Heart left ventricle (tissue), 16 donors: Measurements from ENCODE around the gene LCLAT1. TPM values are rescaled to one million over a fixed set of nuclear protein-coding genes. Genes with fewer than 3 reads are reported as not detected.

ENCODE experiments used
- ATAC-seq, 4 donors: fragments of 200-7000 bp; cut with Tn5 transposase; one replicate each; pipeline ENCODE4 v1.9.1; 2020 to 2022; ENCODE audit warnings: moderate library complexity in 4 of 4, mild to moderate bottlenecking in 3 of 4, moderate number of reproducible peaks in 1 of 4
- DNase-seq, 5 donors: peaks; one replicate each; pipeline ENCODE4 v3.0.0-alpha.2; 2020
- H3K27ac ChIP-seq, 12 donors: fragments of 200-600 bp; sonication (generic) in 4 of 12; one replicate each; pipeline versions ENCODE4 v1.5.0 to v1.8.0; 2016 to 2022; ENCODE audit warnings: mild to moderate bottlenecking in 2 of 12
- H3K27me3 ChIP-seq, 9 donors: fragments of 200-600 bp; sonication (generic) in 2 of 9; one replicate each; pipeline versions ENCODE4 v1.5.1 to v1.8.0; 2016 to 2022; ENCODE audit warnings: mild to moderate bottlenecking in 3 of 9
- H3K36me3 ChIP-seq, 9 donors: fragments of 200-600 bp; sonication (generic) in 2 of 9; one replicate each; pipeline versions ENCODE4 v1.5.0 to v1.8.0; 2018 to 2022; ENCODE audit warnings: mild to moderate bottlenecking in 2 of 9
- H3K4me1 ChIP-seq, 12 donors: fragments of 200-600 bp; sonication (generic) in 4 of 12; one replicate each; pipeline versions ENCODE4 v1.5.0 to v1.8.0; 2016 to 2022; ENCODE audit warnings: mild to moderate bottlenecking in 3 of 12
- H3K4me3 ChIP-seq, 12 donors: fragments of 200-600 bp; sonication (generic) in 4 of 12; one replicate each; pipeline versions ENCODE4 v1.5.0 to v1.8.0; 2017 to 2022; ENCODE audit warnings: mild to moderate bottlenecking in 9 of 12, moderate library complexity in 4 of 12
- H3K9me3 ChIP-seq, 12 donors: fragments of 200-600 bp; sonication (generic) in 4 of 12; one replicate each; pipeline versions ENCODE4 v1.5.0 to v1.8.0; 2016 to 2022; ENCODE audit warnings: mild to moderate bottlenecking in 1 of 12
- POLR2A ChIP-seq, 2 donors: fragments of 450-650 bp; IDR thresholded peaks; one replicate each; pipeline ENCODE4 v1.6.1; 2017; ENCODE audit warnings: antibody characterized with exemption in 2 of 2, mild to moderate bottlenecking in 2 of 2, moderate library complexity in 2 of 2
- WGBS, 4 donors: extraction: QIAGEN DNeasy Blood & Tissue Kit in 2 of 4; methylation state at CpG; one replicate each; pipeline versions ENCODE4 v1.1.5 to v1.1.7; 2013 to 2018; 5-methylcytosine and 5-hydroxymethylcytosine counted together
- intact Hi-C, 10 donors: fragments of 100-400 bp; cut with DNase I; formaldehyde crosslinking; loops; one replicate each; pipeline versions ENCODE4 v1.11.1 to v1.14.2; 2022
- polyA plus RNA-seq, 2 donors: library from polyadenylated mRNA; stranded (reverse); fragments of 200-250 nt; gene quantifications; one replicate each; pipeline ENCODE4 v1.2.3, GENCODE V29; 2013
- total RNA-seq, 9 donors: library from RNA; depleted of rRNA in 2 of 9; stranded (reverse); fragments of >200 nt in 2 of 9; fragmentation: NEBNext Ultra II Directional in 3 of 9; extraction: Animal tissue kit (Norgen Biotek cat#: 25700) in 3 of 9; gene quantifications; one replicate each; pipeline versions ENCODE4 v1.1.0 to v1.2.4, GENCODE V29; 2016 to 2023
- TF ChIP-seq, protein P1 (sequence below), 12 donors: fragments of 200-600 bp; sonication (generic) in 4 of 12; IDR thresholded peaks; one replicate each; pipeline versions ENCODE4 v1.5.0 to v1.8.0; 2018 to 2022; ENCODE audit warnings: antibody characterized with exemption in 12 of 12, mild to moderate bottlenecking in 5 of 12
- donor health status: ischemic (EF 13 %, LVEDD 7.1; RV severe dilation, severe dysfunction).
- donor health status: healthy with polysubstance abuse.
- donor health status: DM: no; HTN: yes; CAD: no.
- donor health status: DM: no; HTN: no; CAD: no.
- donor health status: ischemic (EF 25% LVEDD 6.9; RV normal size, moderate dysfunction).
- donor health status: ischemic (EF 25% LVEDD 5.7; RV mildly dilated, moderate dysfunction).
- donor health status: healthy.
- donor health status: DM: yes; HTN: yes; CAD: no.
- donor health status: ischemic (EF 35%, LVEDD 5.7; RV mildly dilated, moderate dysfunction).
- donor health status: nonischemic (EF 11% LVEDD 7.7; RV severe dilation, severe dysfunction).
- donor health status: DM: yes; HTN: yes; CAD: no.
- donor health status: PGD.
- donor health status: ischemic (EF 29% LVEDD 5.4; RV normal size, mild dysfunction).
- donor health status: nonischemic (EF 23%, LVEDD 6.1; RV moderate dilation, normal function).

LCLAT1 gene
- total and polyA plus RNA-seq, 11 donors, result 9.8 to 70.2 (median 43.8) TPM

GRCh38 chr2:30645745-30646119 is 198.7 kb downstream of the LCLAT1 start:
- no peak for TF ChIP-seq POLR2A (IDR thresholded peaks at IDR 0.05)
- TF ChIP-seq, protein P1, sequence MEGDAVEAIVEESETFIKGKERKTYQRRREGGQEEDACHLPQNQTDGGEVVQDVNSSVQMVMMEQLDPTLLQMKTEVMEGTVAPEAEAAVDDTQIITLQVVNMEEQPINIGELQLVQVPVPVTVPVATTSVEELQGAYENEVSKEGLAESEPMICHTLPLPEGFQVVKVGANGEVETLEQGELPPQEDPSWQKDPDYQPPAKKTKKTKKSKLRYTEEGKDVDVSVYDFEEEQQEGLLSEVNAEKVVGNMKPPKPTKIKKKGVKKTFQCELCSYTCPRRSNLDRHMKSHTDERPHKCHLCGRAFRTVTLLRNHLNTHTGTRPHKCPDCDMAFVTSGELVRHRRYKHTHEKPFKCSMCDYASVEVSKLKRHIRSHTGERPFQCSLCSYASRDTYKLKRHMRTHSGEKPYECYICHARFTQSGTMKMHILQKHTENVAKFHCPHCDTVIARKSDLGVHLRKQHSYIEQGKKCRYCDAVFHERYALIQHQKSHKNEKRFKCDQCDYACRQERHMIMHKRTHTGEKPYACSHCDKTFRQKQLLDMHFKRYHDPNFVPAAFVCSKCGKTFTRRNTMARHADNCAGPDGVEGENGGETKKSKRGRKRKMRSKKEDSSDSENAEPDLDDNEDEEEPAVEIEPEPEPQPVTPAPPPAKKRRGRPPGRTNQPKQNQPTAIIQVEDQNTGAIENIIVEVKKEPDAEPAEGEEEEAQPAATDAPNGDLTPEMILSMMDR (IDR thresholded peaks at IDR 0.05), result no peak
- Histone ChIP-seq H3K36me3 (peaks cover 0 to 16% (median 8%) of the 10 kb centered on the region in 9 donors), H3K9me3 (no peaks in the 10 kb centered on the region), H3K4me3 (no peak overlapping the region), H3K4me1 (peaks cover 0 to 6% (median 0%) of the 10 kb centered on the region in 12 donors), H3K27ac (no peak overlapping the region), H3K27me3 (no peaks in the 10 kb centered on the region)
- DNase-seq (no peak), ATAC-seq (no peak)
- intact Hi-C loops, result no loop called here
- 89 to 97% (median 93%) methylated on average over 3 of the region's 3 CpGs for WGBS, 4 donors

DNA sequence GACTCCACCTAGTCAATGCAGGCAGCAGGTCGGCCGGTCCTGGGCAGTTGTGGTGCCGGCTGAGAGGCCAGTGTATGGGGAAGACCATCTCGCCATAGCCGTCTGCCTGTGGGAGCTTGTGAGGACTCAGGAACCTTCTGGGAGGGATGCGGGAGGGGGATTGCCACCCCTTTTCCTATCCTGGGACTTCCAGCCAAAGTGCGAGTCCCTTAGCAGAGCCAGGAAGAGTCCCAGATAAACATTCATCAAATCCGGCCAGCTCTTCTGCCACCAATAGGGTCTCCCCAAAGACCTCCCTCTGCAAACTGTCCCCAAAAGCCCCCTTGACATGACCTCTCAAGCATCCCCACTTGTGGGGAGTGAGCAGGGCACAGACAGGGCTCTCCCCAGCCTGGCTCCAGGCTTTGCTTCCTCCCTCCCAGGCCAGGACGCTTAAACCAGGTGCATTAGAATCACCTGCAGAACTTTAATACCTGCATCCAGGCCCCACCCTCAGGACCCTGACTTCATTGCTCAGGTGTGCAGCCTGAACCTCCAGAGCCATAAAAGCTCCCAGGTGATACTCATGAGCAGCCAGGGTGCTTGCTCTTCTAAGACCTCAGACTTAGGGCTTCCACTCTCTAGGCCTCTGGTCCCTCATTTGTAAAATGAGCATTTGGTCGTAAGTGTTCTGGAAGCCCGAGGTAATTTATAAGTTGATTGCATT is 200.9 kb downstream of the LCLAT1 start:
- H3K36me3 ChIP-seq, result no peaks in the 10 kb centered on the region
- no peak overlapping the region for H3K4me3 ChIP-seq
- ATAC-seq, result no peak
- no peaks in the 10 kb centered on the region for H3K9me3 ChIP-seq
- intact Hi-C loops, result no loop called here
- H3K4me1 ChIP-seq, result peaks cover 0 to 6% (median 0%) of the 10 kb centered on the region in 12 donors
- DNase-seq, result no peak
- no peak overlapping the region for H3K27ac ChIP-seq
- WGBS, 4 donors, result 78 to 89% (median 83%) methylated on average over 10 to 11 of the region's 11 CpGs
- no peak for TF ChIP-seq POLR2A (IDR thresholded peaks at IDR 0.05)
- TF ChIP-seq, protein P1 (IDR thresholded peaks at IDR 0.05), result no peak
- H3K27me3 ChIP-seq, result no peaks in the 10 kb centered on the region

DNA sequence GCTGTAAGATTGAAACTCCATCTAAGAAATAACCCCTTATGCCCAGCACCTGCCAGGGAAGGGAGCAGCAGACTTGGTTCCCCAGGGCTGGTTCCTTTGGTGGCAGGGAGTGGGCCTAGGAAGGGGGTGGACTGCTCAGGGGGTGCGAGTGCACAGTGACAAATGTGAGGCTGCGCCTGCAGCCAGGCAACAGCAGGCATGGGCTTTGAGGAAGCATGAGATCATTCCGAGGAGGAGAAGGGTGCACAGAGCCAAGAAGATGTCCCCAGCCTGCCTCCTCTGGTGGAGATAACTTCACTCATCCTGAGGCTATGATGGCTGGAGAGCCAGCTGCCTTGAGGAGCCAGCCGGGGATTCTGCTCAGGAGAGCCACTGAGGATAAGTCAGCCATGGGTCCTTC is 202.2 kb downstream of the LCLAT1 start:
- H3K4me1 ChIP-seq, result peaks cover 0 to 15% (median 0%) of the 10 kb centered on the region in 12 donors
- H3K27ac ChIP-seq, result no peak overlapping the region
- no peaks in the 10 kb centered on the region for H3K9me3 ChIP-seq
- intact Hi-C loops, result no loop called here
- TF ChIP-seq POLR2A (IDR thresholded peaks at IDR 0.05), result no peak
- TF ChIP-seq, protein P1 (IDR thresholded peaks at IDR 0.05), result no peak
- ATAC-seq, result no peak
- H3K27me3 ChIP-seq, result no peaks in the 10 kb centered on the region
- no peak overlapping the region for H3K4me3 ChIP-seq
- WGBS, 4 donors, result 29 to 68% (median 60%) methylated on average over 4 of the region's 4 CpGs
- no peak for DNase-seq
- no peaks in the 10 kb centered on the region for H3K36me3 ChIP-seq

- DNase-seq (no peak), ATAC-seq (no peak)
- intact Hi-C loops, result no loop called here
- TF ChIP-seq, protein P1 (IDR thresholded peaks at IDR 0.05), result no peak
- no peak for TF ChIP-seq POLR2A (IDR thresholded peaks at IDR 0.05)
- Histone ChIP-seq H3K4me3 (no peak overlapping the region), H3K9me3 (no peaks in the 10 kb centered on the region), H3K36me3 (no peaks in the 10 kb centered on the region), H3K27me3 (no peaks in the 10 kb centered on the region), H3K4me1 (peaks cover 0 to 15% (median 0%) of the 10 kb centered on the region in 12 donors), H3K27ac (no peak overlapping the region)
- 78 to 100% (median 87%) methylated on average over 3 to 5 of the region's 5 CpGs for WGBS, 4 donors
These were observed 202.8 kb downstream of the LCLAT1 start for GRCh38 chr2:30649828-30650227.
